DOHH2 (cell line): ENCODE measurements around the gene OOSP4A.

Experiments used
- H3F3A ChIP-seq: fragments of 200-600 bp; sonication (generic), shearing (Covaris generic); 2 replicates; pipeline ENCODE4 v1.6.0; 2016; ENCODE audit warnings: antibody characterized with exemption, mild to moderate bottlenecking; ENCODE audit not compliant: control insufficient read depth, insufficient read depth
- H3K27ac ChIP-seq: fragments of 200-600 bp; sonication (generic); 2 replicates; pipeline ENCODE4 v1.5.1; 2014; ENCODE audit warnings: low read depth, mild to moderate bottlenecking, low read length, moderate library complexity
- H3K27me3 ChIP-seq: fragments of 200-600 bp; sonication (generic); 2 replicates; pipeline ENCODE4 v1.6.1; 2014; ENCODE audit warnings: mild to moderate bottlenecking, low read length, mixed read lengths; ENCODE audit not compliant: control insufficient read depth
- H3K36me3 ChIP-seq: fragments of 200-600 bp; sonication (generic); 2 replicates; pipeline ENCODE4 v1.6.1; 2014; ENCODE audit warnings: mild to moderate bottlenecking, low read length, moderate library complexity, mixed read lengths; ENCODE audit not compliant: control insufficient read depth
- H3K4me1 ChIP-seq: fragments of 200-600 bp; sonication (generic); 2 replicates; pipeline ENCODE4 v1.6.1; 2014; ENCODE audit warnings: mild to moderate bottlenecking, low read length, mixed read lengths; ENCODE audit not compliant: control insufficient read depth
- H3K4me2 ChIP-seq: fragments of 200-600 bp; sonication (generic); 2 replicates; pipeline ENCODE4 v1.6.0; 2014; ENCODE audit warnings: mild to moderate bottlenecking, low read length, moderate library complexity
- H3K4me3 ChIP-seq: fragments of 200-600 bp; sonication (generic); 2 replicates; pipeline ENCODE4 v1.5.1; 2014; ENCODE audit warnings: mild to moderate bottlenecking, low read length, mixed read lengths
- H3K79me2 ChIP-seq: fragments of 200-600 bp; sonication (generic); 2 replicates; pipeline ENCODE4 v1.6.1; 2014; ENCODE audit warnings: mild to moderate bottlenecking, low read length, mixed read lengths; ENCODE audit not compliant: control insufficient read depth
- H3K9me2 ChIP-seq: fragments of 200-600 bp; sonication (generic); replicated peaks from 2 replicates; pipeline ENCODE4 v1.6.1; 2014; ENCODE audit warnings: mild to moderate bottlenecking, low read length, mixed read lengths; ENCODE audit not compliant: control insufficient read depth
- H3K9me3 ChIP-seq: fragments of 200-600 bp; sonication (generic); 2 replicates; pipeline ENCODE4 v1.6.1; 2014; ENCODE audit warnings: antibody characterized with exemption, low read length, mixed read lengths; ENCODE audit not compliant: control insufficient read depth, insufficient read depth
- H4K20me1 ChIP-seq: fragments of 200-600 bp; sonication (generic); 2 replicates; pipeline ENCODE4 v1.6.0; 2014; ENCODE audit warnings: low read depth, mild to moderate bottlenecking, antibody characterized with exemption, low read length, moderate library complexity; ENCODE audit not compliant: control insufficient read depth, insufficient read depth
- EZH2phosphoT487 ChIP-seq: fragments of 200-600 bp; sonication (generic); IDR thresholded peaks from 2 replicates; pipeline ENCODE4 v1.6.1; 2017; ENCODE audit warnings: borderline replicate concordance, mild to moderate bottlenecking, antibody characterized with exemption, low read length, moderate library complexity, mixed read lengths
- TF ChIP-seq, protein P1 (sequence below): fragments of 200-600 bp; sonication (generic); IDR thresholded peaks from one replicate; pipeline ENCODE4 v1.5.1; 2014; ENCODE audit warnings: antibody characterized with exemption, mild to moderate bottlenecking, low read depth, low read length; ENCODE audit not compliant: poor library complexity, severe bottlenecking

Gene OOSP4A

DNA sequence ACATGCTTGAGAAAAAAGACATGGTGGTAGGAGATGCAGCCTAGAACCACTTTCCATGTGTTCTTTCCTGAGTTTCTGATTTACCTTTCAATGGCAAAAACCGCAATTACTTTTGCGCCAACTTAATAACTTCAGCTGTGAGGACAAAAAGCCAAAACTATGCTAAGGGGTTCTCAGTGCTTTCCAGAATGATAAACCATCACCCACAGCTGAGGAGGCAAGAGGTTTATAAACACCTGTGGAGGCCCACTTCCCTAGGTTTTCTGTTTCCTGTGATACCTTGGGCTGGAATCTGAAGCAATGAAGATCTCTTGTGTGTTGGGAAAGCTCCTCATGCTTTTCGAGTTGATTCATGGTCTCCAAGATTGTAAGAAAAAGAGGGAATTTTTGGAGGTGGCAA lies at the start of gene OOSP4A:
OOSP4A (plus strand) TSS at position 301 of the 400 bp plus-strand sequence; CDS start at position 301, 0 bp downstream.
- Histone ChIP-seq H3K9me2 (no peaks in the 10 kb centered on the region), H3K4me2 (no peak within 1 kb of the TSS), H3K4me1 (no peaks in the 10 kb centered on the region), H4K20me1 (no peaks in the 10 kb centered on the region), H3K4me3 (no peak within 1 kb of the TSS), H3F3A (no peaks in the 10 kb centered on the region), H3K36me3 (no peaks in the 10 kb centered on the region), H3K27me3 (no peaks in the 10 kb centered on the region), H3K27ac (no peak within 1 kb of the TSS), H3K9me3 (no peaks in the 10 kb centered on the region), H3K79me2 (no peaks in the 10 kb centered on the region)
- no peak for TF ChIP-seq EZH2phosphoT487
- TF ChIP-seq, protein P1, sequence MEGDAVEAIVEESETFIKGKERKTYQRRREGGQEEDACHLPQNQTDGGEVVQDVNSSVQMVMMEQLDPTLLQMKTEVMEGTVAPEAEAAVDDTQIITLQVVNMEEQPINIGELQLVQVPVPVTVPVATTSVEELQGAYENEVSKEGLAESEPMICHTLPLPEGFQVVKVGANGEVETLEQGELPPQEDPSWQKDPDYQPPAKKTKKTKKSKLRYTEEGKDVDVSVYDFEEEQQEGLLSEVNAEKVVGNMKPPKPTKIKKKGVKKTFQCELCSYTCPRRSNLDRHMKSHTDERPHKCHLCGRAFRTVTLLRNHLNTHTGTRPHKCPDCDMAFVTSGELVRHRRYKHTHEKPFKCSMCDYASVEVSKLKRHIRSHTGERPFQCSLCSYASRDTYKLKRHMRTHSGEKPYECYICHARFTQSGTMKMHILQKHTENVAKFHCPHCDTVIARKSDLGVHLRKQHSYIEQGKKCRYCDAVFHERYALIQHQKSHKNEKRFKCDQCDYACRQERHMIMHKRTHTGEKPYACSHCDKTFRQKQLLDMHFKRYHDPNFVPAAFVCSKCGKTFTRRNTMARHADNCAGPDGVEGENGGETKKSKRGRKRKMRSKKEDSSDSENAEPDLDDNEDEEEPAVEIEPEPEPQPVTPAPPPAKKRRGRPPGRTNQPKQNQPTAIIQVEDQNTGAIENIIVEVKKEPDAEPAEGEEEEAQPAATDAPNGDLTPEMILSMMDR, result no peak

DNA sequence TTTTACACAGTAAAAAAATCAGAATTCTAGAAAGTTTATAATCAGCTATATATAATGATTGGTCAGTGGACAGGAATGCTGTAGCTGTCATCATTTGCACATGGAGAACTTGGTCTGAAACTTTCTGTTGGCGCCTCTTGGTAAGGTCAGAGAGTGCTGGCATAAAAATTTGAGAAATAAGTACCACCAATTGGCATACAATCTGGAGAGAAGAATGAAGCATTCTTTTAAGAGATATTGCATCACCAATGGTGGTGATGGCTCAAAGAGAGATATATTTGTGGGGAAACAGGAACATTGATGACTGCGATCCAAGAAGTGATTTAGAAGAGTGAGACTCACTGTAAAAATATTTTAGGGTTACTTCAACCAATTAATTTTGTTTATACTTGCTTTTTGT lies 45.4 kb upstream of the OOSP4A start:
- Histone ChIP-seq H3K9me3 (peaks cover 7% of the 10 kb centered on the region; the same call in 1 of the 2 replicates), H3F3A (no peaks in the 10 kb centered on the region), H3K36me3 (no peaks in the 10 kb centered on the region), H3K4me2 (no peak overlapping the region), H4K20me1 (no peaks in the 10 kb centered on the region), H3K79me2 (no peaks in the 10 kb centered on the region), H3K9me2 (no peaks in the 10 kb centered on the region), H3K4me3 (no peak overlapping the region), H3K27ac (no peak overlapping the region), H3K27me3 (no peaks in the 10 kb centered on the region), H3K4me1 (no peaks in the 10 kb centered on the region)
- no peak for TF ChIP-seq EZH2phosphoT487
- TF ChIP-seq, protein P1, result no peak

DNA sequence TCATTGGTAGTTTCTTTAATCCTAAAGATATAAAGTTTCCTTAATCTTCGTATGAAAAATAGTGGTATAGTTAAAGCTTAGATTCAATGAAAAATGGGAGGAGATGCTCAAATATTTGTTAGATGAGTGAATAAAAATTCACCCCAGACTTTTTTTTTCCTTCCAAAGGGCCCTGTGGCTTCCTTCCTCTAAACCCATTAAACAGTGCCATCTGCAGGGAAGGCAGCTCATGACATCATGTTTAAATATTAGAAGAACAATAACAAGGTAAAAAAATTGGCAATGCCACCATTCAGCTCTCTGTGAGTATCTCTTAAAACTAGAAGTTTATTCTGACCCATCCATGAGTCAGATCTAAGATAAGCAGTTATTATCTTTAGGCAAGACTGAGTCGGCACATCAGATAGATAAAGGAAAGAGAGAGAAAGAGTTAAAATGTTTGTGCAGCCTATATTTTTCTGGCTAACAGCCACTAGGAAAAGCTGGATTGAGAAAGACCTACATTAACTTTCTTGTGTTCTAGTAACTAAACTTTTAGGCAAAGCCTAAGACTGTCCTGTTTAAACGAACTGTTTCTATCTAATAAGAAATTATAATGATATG lies 44.7 kb upstream of the OOSP4A start:
- H3F3A ChIP-seq, result no peaks in the 10 kb centered on the region
- H3K4me2 ChIP-seq, result no peak overlapping the region

More for the DNA sequence above, 44.7 kb upstream of the OOSP4A start:
- Histone ChIP-seq H3K79me2 (no peaks in the 10 kb centered on the region), H3K9me3 (peaks cover 13% of the 10 kb centered on the region), H3K4me1 (no peaks in the 10 kb centered on the region), H4K20me1 (no peaks in the 10 kb centered on the region), H3K27ac (no peak overlapping the region), H3K27me3 (no peaks in the 10 kb centered on the region), H3K36me3 (no peaks in the 10 kb centered on the region), H3K4me3 (no peak overlapping the region), H3K9me2 (no peaks in the 10 kb centered on the region)
- TF ChIP-seq EZH2phosphoT487, result no peak
- TF ChIP-seq, protein P1, result peak; percentile 63
